GM20000 (cell line): ENCODE data around the gene OCIAD2.

Source experiments
- DNase-seq: peaks from one replicate; pipeline ENCODE4 v3.0.0; 2012; ENCODE audit warnings: low spot score
- TF ChIP-seq, protein P1 (sequence below): IDR thresholded peaks from 2 replicates; pipeline ENCODE4 v1.5.1; 2012; ENCODE audit warnings: mild to moderate bottlenecking, control low read depth; ENCODE audit errors: extremely low read depth, missing control alignments

OCIAD2 gene

DNA sequence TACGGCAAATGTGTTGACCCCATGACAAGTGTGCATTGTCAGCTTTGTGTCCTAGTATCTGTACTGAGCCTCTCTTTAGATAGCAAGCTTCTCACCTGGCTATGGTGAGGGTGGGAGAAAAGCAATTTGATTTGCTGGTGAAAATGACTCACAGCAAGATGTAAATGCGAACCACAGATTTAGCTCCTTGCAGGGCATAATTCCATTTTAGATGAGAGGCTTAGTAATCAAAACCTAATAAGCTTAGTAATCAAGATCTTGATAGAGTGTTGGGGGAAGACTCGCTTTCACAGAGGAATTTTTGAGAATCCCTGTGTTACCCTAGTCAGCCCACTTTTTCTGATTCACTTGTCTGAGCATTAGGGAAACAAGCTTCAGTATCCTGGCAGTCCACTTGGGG is 7.7 kb upstream of the OCIAD2 start:
- no peak for DNase-seq
- TF ChIP-seq, protein P1, sequence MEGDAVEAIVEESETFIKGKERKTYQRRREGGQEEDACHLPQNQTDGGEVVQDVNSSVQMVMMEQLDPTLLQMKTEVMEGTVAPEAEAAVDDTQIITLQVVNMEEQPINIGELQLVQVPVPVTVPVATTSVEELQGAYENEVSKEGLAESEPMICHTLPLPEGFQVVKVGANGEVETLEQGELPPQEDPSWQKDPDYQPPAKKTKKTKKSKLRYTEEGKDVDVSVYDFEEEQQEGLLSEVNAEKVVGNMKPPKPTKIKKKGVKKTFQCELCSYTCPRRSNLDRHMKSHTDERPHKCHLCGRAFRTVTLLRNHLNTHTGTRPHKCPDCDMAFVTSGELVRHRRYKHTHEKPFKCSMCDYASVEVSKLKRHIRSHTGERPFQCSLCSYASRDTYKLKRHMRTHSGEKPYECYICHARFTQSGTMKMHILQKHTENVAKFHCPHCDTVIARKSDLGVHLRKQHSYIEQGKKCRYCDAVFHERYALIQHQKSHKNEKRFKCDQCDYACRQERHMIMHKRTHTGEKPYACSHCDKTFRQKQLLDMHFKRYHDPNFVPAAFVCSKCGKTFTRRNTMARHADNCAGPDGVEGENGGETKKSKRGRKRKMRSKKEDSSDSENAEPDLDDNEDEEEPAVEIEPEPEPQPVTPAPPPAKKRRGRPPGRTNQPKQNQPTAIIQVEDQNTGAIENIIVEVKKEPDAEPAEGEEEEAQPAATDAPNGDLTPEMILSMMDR: no peak

DNA sequence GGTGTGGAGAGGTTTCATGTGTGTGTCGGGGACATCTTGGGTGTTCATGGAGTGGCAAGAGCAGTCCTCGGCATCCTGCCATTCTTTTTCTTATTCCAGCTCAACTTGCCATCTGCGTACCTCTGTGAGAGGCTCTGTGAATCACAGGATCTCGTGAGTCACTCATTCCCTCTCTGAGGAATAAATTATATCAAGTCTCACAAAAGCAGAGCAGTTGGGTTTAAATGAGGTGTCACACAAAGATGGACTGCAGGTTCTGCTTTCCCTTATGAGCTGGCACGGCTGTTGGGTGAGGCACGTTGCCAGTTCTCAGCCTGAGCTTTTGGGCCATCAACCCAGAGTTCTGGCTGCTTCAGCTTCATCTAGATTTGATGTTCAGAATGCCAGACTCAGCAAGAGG is 6.8 kb upstream of the OCIAD2 start:
- DNase-seq: no peak
- TF ChIP-seq, protein P1: no peak

DNA sequence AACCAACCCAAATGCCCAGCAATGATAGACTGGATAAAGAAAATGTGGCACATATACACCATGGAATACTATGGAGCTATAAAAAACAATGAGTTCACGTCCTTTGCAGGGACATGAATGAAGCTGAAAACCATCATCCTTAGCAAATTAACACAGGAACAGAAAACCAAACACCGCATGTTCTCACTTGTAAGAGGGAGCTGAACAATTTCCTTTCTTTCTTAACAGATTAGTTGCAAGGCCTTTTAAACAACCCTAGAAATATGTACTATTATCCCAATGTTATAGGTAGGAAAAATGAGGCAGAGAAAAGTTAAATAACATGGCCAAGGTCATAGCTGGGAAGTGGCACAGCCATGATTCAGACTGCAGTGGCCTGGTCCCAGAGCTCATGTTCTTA is 5.8 kb upstream of the OCIAD2 start:
- DNase-seq: no peak
- TF ChIP-seq, protein P1: no peak

DNA sequence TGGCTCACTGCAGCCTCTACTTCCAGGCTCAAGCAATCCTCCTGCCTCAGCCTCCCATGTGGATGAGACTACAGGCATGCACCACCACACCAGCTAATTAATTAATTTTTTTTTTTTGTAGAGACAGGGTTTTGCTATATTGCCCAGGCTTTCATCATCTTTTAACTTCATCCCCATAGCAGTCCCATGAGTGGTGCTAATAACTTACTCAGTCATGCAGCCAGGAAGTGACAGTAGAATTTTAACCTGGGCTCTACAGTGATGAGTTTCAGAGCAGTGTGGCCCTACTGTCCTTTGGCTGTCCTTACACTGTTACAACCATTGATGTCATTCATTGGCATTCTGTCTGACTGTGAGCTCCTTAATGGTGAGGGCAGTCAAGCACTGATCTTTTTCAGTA is 3.9 kb upstream of the OCIAD2 start:
- no peak for DNase-seq
- TF ChIP-seq, protein P1: no peak

DNA sequence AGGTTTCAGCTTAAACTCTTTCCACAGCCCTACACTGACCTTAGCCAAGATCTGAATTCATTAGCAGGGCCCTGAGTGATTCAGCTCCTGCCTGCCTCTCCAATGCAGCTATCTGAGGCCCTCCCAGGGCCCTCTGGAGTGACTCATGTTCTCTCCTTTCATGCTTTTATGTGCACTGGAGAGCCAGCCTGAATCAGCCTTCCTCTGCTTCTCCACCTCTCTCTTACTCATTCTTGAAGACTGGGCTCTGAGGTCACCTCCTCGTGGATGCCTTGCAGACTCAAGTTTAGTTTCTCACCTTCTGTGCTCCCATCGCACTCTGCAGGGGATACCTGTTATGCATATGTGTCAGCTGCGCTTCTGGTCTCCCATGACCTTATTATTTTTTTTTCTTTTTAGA is 3.1 kb upstream of the OCIAD2 start:
- DNase-seq: no peak
- TF ChIP-seq, protein P1: no peak

DNA sequence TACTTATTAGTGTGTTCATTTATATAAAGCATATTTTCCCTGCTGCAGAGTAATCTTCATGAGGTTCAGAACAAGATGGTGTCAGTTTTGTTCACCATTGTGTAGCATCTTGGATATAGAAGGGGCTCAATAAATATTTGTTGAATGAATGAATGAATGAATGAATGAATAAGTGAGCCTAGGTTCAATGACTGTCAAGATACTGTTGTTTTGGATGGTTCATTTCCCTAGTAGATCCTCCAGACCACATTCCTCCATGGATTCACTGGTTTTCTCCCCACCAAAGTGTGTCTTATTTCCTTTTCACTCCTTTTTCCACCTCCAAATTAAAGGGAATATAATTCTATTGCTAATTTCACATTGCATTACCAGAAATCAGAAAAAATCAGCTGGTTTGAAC is 2.1 kb upstream of the OCIAD2 start:
- no peak for DNase-seq
- TF ChIP-seq, protein P1: no peak

DNA sequence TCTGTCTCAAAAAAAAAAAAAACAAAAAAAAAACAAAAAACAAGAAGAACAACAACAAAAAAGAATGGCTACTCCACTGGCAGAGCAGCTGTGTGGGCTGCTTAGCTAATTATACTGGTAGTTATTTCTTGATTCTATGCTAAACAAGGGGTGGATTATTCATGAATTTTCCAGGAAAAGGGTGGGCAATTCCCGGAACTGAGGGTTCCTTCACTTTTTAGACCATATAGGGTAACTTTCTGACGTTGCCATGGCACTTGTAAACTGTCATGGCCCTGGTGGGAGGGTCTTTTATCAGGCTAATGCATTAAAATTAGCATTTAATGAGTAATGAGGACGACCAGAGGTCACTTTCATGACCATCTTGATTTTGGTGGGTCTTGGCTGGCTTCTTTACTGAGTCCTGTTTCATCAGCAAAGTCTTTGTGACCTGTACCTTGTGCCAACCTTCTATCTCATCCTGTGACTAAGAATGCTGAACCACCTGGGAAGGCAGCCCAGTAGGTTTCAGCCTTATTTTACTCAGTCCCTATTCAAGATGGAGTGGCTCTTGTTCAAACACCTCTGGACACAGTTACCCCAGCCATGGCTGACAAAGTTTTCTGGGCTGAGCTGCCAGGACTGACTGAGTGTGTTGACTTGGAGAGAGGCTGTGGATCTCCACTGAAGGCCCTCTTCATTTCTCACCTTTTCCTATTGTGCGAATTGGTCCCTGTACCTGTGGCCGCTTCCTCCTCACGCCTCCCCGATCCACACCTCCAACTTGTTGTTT is 1.3 kb upstream of the OCIAD2 start:
- TF ChIP-seq, protein P1: no peak
- no peak for DNase-seq
